ENCODE measurements around the gene ZBTB20. TPM values are rescaled to one million over a fixed set of nuclear protein-coding genes. Genes with fewer than 3 reads are reported as not detected.

The ZBTB20 gene
- total RNA-seq, 1 experiment from 2014 or later, result 10.7 TPM

GRCh38 chr3:114707252-114707860, 439.7 kb downstream of the ZBTB20 start:
- no peak for TF ChIP-seq CTCF (IDR thresholded peaks at IDR 0.05; ENCODE audit: unreplicated experiment)
- H3K27ac Mint-ChIP-seq (ENCODE audit: low read depth, unreplicated experiment), result peak overlapping the region; percentile 8
- H3K27me3 Mint-ChIP-seq (ENCODE audit: insufficient read depth, unreplicated experiment), result no peaks in the 10 kb centered on the region
- no peak for DNase-seq (ENCODE audit: unreplicated experiment)
- peaks cover 28% of the 10 kb centered on the region for H3K4me1 Mint-ChIP-seq (ENCODE audit: insufficient read depth, unreplicated experiment)
- peaks cover 9% of the 10 kb centered on the region for H3K36me3 Mint-ChIP-seq (ENCODE audit: insufficient read depth, unreplicated experiment)
- CTCF ChIA-PET, result no interaction called here
- no peaks in the 10 kb centered on the region for H3K9me3 Mint-ChIP-seq (ENCODE audit: unreplicated experiment)
- no peak overlapping the region for H3K4me3 Mint-ChIP-seq (ENCODE audit: unreplicated experiment)
- POLR2A ChIA-PET, result no interaction called here
- BruUV-seq (replicated peaks), result no TSS peak
- intact Hi-C loops (cut with micrococcal nuclease), result loop anchor here (5.0 kb wide), 1 partner anchor 210 kb away; no protein-coding TSS in a partner anchor

DNA sequence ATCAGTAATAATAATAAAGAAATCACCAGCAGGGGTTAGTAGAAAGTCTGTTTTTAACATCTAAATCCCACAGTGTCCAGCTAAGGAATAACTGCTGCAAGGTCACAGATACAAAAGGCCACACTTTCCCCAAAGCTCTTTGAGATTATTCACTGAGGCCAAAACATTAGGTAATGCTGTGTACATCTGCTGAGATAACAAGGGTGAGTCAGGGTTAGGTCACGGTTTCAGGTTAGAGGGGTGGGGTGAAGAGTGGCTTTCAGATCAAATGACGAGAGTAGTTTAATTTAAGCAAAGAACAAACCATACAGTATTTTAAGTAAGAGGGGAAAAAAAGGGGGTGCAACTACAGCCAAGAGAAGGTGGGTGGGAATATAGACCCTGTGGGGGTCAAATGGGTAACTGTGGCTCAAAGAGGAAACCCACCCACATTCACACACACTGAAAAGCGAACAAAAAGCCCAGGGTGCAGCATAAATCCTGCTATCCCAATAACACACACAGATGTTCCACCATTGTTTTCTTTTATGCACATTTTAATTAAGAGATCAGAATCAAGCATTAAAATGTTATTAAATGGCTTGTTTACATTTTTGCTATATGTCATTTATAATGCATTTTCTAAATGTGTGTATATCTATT, 440.4 kb downstream of the ZBTB20 start:
- peaks cover 28% of the 10 kb centered on the region for H3K4me1 Mint-ChIP-seq (ENCODE audit: insufficient read depth, unreplicated experiment)
- no peak for TF ChIP-seq CTCF (IDR thresholded peaks at IDR 0.05; ENCODE audit: unreplicated experiment)
- DNase-seq (ENCODE audit: unreplicated experiment), result peak; percentile 88
- CTCF ChIA-PET, result interaction anchor here (0.7 to 1.0 kb wide), 3 partner anchors 9 to 1433 kb away, joined by 3 to 4 read pairs (median 3); no protein-coding TSS in a partner anchor
- H3K27ac Mint-ChIP-seq (ENCODE audit: low read depth, unreplicated experiment), result peak overlapping the region; percentile 8
- BruUV-seq (replicated peaks), result no TSS peak
- no peaks in the 10 kb centered on the region for H3K27me3 Mint-ChIP-seq (ENCODE audit: insufficient read depth, unreplicated experiment)
- H3K4me3 Mint-ChIP-seq (ENCODE audit: unreplicated experiment), result no peak overlapping the region
- intact Hi-C loops (cut with micrococcal nuclease), result loop anchor here (5.0 kb wide), 1 partner anchor 209 kb away; no protein-coding TSS in a partner anchor
- POLR2A ChIA-PET, result interaction anchor here (0.6 to 1.6 kb wide), 4 partner anchors 9 to 208 kb away, joined by 3 to 5 read pairs (median 3); no protein-coding TSS in a partner anchor
- peaks cover 9% of the 10 kb centered on the region for H3K36me3 Mint-ChIP-seq (ENCODE audit: insufficient read depth, unreplicated experiment)
- no peaks in the 10 kb centered on the region for H3K9me3 Mint-ChIP-seq (ENCODE audit: unreplicated experiment)

GRCh38 chr3:114700637-114701234, 446.4 kb downstream of the ZBTB20 start:
- H3K9me3 Mint-ChIP-seq (ENCODE audit: unreplicated experiment), result no peaks in the 10 kb centered on the region
- no peak for DNase-seq (ENCODE audit: unreplicated experiment)
- H3K4me1 Mint-ChIP-seq (ENCODE audit: insufficient read depth, unreplicated experiment), result peaks cover 7% of the 10 kb centered on the region
- CTCF ChIA-PET, result interaction anchor here (0.6 to 1.2 kb wide), 2 partner anchors 11 to 77 kb away, joined by 3 to 4 read pairs; no protein-coding TSS in a partner anchor
- BruUV-seq (replicated peaks), result no TSS peak
- no peak overlapping the region for H3K27ac Mint-ChIP-seq (ENCODE audit: low read depth, unreplicated experiment)
- no peak overlapping the region for H3K4me3 Mint-ChIP-seq (ENCODE audit: unreplicated experiment)
- H3K27me3 Mint-ChIP-seq (ENCODE audit: insufficient read depth, unreplicated experiment), result no peaks in the 10 kb centered on the region
- H3K36me3 Mint-ChIP-seq (ENCODE audit: insufficient read depth, unreplicated experiment), result no peaks in the 10 kb centered on the region
- intact Hi-C loops (cut with micrococcal nuclease), result no loop called here
- TF ChIP-seq CTCF (IDR thresholded peaks at IDR 0.05; ENCODE audit: unreplicated experiment), result no peak
- POLR2A ChIA-PET, result interaction anchor here (1.3 kb wide), 1 partner anchor 11 kb away, joined by 7 read pairs; no protein-coding TSS in a partner anchor

Measured in MCF 10A (cell line).